Prostate gland (tissue), 2 donors: Measurements from ENCODE around the gene CRABP2.

Experiments used
- CTCF ChIP-seq, 4 experiments: fragments of 200-600 bp in 2 of 4; fragments of 450-650 bp in 2 of 4; sonication (generic) in 2 of 4; IDR thresholded peaks; 1 replicate in 3 of 4; 2 replicates in 1 of 4; pipeline ENCODE4 v1.5.1; 2016 to 2019; ENCODE audit warnings: antibody characterized with exemption in 4 of 4, mild to moderate bottlenecking in 2 of 4, moderate library complexity in 2 of 4
- POLR2AphosphoS5 ChIP-seq: sonication (generic); formaldehyde crosslinking; IDR thresholded peaks from one replicate; pipeline ENCODE4 v1.6.1; 2017; ENCODE audit warnings: antibody characterized with exemption

GRCh38 chr1:156744344-156744743 is 39.0 kb upstream of the CRABP2 start:
- TF ChIP-seq CTCF (IDR thresholded peaks at IDR 0.05) (no peak), POLR2AphosphoS5 (no peak)
